ENCODE measurements around the gene HCN1.
A peak's percentile ranks its signal among the peaks of the same experiment; 100 is the strongest.

The HCN1 gene

DNA sequence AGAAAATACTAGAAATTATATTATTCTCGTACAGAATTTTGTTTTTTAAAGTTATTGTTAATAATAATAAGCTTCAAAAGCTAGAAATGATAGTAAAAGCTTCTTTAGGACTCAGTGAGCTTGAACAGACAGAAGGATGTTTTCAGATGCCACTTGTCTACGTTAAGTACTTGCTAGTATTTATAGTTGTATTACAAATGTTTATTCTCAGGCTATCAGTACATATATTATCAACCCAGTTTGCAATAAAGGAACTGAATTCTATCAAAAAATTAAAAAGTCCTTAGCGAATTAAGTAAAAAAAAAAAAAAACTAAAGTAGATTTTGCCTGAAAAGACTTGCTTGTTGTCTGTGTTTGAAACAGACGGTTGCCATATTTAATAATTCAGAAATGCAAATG is 23.9 kb downstream of the HCN1 start:
- DNase-seq (ENCODE audit: low spot score): no peak
- peaks cover 4% of the 10 kb centered on the region for H3K27me3 ChIP-seq (ENCODE audit: insufficient read depth, poor library complexity, severe bottlenecking)
- no peak overlapping the region for H3K4me3 ChIP-seq (ENCODE audit: severe bottlenecking)
- no peaks in the 10 kb centered on the region for H3K36me3 ChIP-seq (ENCODE audit: low read depth)
- H3K9me3 ChIP-seq (ENCODE audit: severe bottlenecking): no peaks in the 10 kb centered on the region
- H3K27ac ChIP-seq (ENCODE audit: poor library complexity, severe bottlenecking): no peak overlapping the region
- TF ChIP-seq, protein P1, sequence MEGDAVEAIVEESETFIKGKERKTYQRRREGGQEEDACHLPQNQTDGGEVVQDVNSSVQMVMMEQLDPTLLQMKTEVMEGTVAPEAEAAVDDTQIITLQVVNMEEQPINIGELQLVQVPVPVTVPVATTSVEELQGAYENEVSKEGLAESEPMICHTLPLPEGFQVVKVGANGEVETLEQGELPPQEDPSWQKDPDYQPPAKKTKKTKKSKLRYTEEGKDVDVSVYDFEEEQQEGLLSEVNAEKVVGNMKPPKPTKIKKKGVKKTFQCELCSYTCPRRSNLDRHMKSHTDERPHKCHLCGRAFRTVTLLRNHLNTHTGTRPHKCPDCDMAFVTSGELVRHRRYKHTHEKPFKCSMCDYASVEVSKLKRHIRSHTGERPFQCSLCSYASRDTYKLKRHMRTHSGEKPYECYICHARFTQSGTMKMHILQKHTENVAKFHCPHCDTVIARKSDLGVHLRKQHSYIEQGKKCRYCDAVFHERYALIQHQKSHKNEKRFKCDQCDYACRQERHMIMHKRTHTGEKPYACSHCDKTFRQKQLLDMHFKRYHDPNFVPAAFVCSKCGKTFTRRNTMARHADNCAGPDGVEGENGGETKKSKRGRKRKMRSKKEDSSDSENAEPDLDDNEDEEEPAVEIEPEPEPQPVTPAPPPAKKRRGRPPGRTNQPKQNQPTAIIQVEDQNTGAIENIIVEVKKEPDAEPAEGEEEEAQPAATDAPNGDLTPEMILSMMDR (IDR thresholded peaks at IDR 0.05; ENCODE audit: poor library complexity, severe bottlenecking): no peak
- H3K4me1 ChIP-seq (ENCODE audit: insufficient read depth, poor library complexity, severe bottlenecking): no peaks in the 10 kb centered on the region
- no peak for ATAC-seq (ENCODE audit: low read depth)

- peaks cover 20% of the 10 kb centered on the region for H3K27me3 ChIP-seq (ENCODE audit: insufficient read depth, poor library complexity, severe bottlenecking)
- no peaks in the 10 kb centered on the region for H3K36me3 ChIP-seq (ENCODE audit: low read depth)
- H3K9me3 ChIP-seq (ENCODE audit: severe bottlenecking): no peaks in the 10 kb centered on the region
- no peak overlapping the region for H3K27ac ChIP-seq (ENCODE audit: poor library complexity, severe bottlenecking)
- ATAC-seq (ENCODE audit: low read depth): no peak
- H3K4me3 ChIP-seq (ENCODE audit: severe bottlenecking): no peak overlapping the region
- no peaks in the 10 kb centered on the region for H3K4me1 ChIP-seq (ENCODE audit: insufficient read depth, poor library complexity, severe bottlenecking)
- no peak for DNase-seq (ENCODE audit: low spot score)
- TF ChIP-seq, protein P1 (IDR thresholded peaks at IDR 0.05; ENCODE audit: poor library complexity, severe bottlenecking): no peak
Observed at GRCh38 chr5:45648744-45649143, 47.4 kb downstream of the HCN1 start.

- H3K27me3 ChIP-seq (ENCODE audit: insufficient read depth, poor library complexity, severe bottlenecking): peaks cover 21% of the 10 kb centered on the region
- no peak for ATAC-seq (ENCODE audit: low read depth)
- H3K9me3 ChIP-seq (ENCODE audit: severe bottlenecking): no peaks in the 10 kb centered on the region
- H3K4me3 ChIP-seq (ENCODE audit: severe bottlenecking): no peak overlapping the region
- H3K27ac ChIP-seq (ENCODE audit: poor library complexity, severe bottlenecking): no peak overlapping the region
- H3K36me3 ChIP-seq (ENCODE audit: low read depth): no peaks in the 10 kb centered on the region
- TF ChIP-seq, protein P1 (IDR thresholded peaks at IDR 0.05; ENCODE audit: poor library complexity, severe bottlenecking): no peak
- peaks cover 3% of the 10 kb centered on the region for H3K4me1 ChIP-seq (ENCODE audit: insufficient read depth, poor library complexity, severe bottlenecking)
- no peak for DNase-seq (ENCODE audit: low spot score)
Observed at GRCh38 chr5:45643056-45643455, 53.1 kb downstream of the HCN1 start.

GRCh38 chr5:45642370-45642769 is 53.8 kb downstream of the HCN1 start:
- Histone ChIP-seq H3K27ac (ENCODE audit: poor library complexity, severe bottlenecking) (no peak overlapping the region), H3K36me3 (ENCODE audit: low read depth) (no peaks in the 10 kb centered on the region), H3K4me3 (ENCODE audit: severe bottlenecking) (no peak overlapping the region), H3K27me3 (ENCODE audit: insufficient read depth, poor library complexity, severe bottlenecking) (peaks cover 22% of the 10 kb centered on the region), H3K4me1 (ENCODE audit: insufficient read depth, poor library complexity, severe bottlenecking) (peaks cover 3% of the 10 kb centered on the region), H3K9me3 (ENCODE audit: severe bottlenecking) (no peaks in the 10 kb centered on the region)
- TF ChIP-seq, protein P1 (IDR thresholded peaks at IDR 0.05; ENCODE audit: poor library complexity, severe bottlenecking): no peak
- ATAC-seq (ENCODE audit: low read depth) (no peak), DNase-seq (ENCODE audit: low spot score) (no peak)

- H3K27me3 ChIP-seq (ENCODE audit: insufficient read depth, poor library complexity, severe bottlenecking): peaks cover 19% of the 10 kb centered on the region
- DNase-seq (ENCODE audit: low spot score): no peak
- no peaks in the 10 kb centered on the region for H3K9me3 ChIP-seq (ENCODE audit: severe bottlenecking)
- TF ChIP-seq, protein P1 (IDR thresholded peaks at IDR 0.05; ENCODE audit: poor library complexity, severe bottlenecking): peak; percentile 64
- H3K36me3 ChIP-seq (ENCODE audit: low read depth): no peaks in the 10 kb centered on the region
- H3K27ac ChIP-seq (ENCODE audit: poor library complexity, severe bottlenecking): no peak overlapping the region
- no peak for ATAC-seq (ENCODE audit: low read depth)
- peaks cover 3% of the 10 kb centered on the region for H3K4me1 ChIP-seq (ENCODE audit: insufficient read depth, poor library complexity, severe bottlenecking)
- no peak overlapping the region for H3K4me3 ChIP-seq (ENCODE audit: severe bottlenecking)
Observed at GRCh38 chr5:45639040-45639439, 57.1 kb downstream of the HCN1 start.

Measured in RWPE2 (cell line).